Neural cell (in vitro differentiated cells): ENCODE measurements around the gene SELENOW.

Experiments used
- CTCF ChIP-seq: fragments of 450-650 bp; IDR thresholded peaks from 2 replicates; pipeline ENCODE4 v1.5.1; 2014; ENCODE audit warnings: antibody characterized with exemption, mild to moderate bottlenecking, moderate library complexity; ENCODE audit not compliant: poor library complexity, severe bottlenecking
- EP300 ChIP-seq: fragments of 450-650 bp; conservative IDR thresholded peaks from 2 replicates; pipeline ENCODE4 v1.6.1; 2014; ENCODE audit warnings: antibody characterized with exemption, mild to moderate bottlenecking, moderate library complexity; ENCODE audit not compliant: poor library complexity, severe bottlenecking
- EZH2 ChIP-seq: fragments of 200-600, 300-800 bp; shearing (Covaris generic), sonication (generic); IDR thresholded peaks from 2 replicates; pipeline ENCODE4 v1.6.1; 2014; ENCODE audit warnings: antibody characterized with exemption, low read length, borderline replicate concordance, mild to moderate bottlenecking; ENCODE audit not compliant: insufficient read depth, poor library complexity, severe bottlenecking

- no peak for TF ChIP-seq EP300
- no peak for TF ChIP-seq CTCF
- TF ChIP-seq EZH2 = no peak
Measured at GRCh38 chr19:47730521-47730889, 48.0 kb upstream of the SELENOW start.
